ENCODE results near the gene RNF169.
"Not testable (repeated sequence)": the region's sequence is repeated elsewhere in the genome, so short reads cannot be mapped to it uniquely, and the experiment has no call there.

Gene RNF169

DNA sequence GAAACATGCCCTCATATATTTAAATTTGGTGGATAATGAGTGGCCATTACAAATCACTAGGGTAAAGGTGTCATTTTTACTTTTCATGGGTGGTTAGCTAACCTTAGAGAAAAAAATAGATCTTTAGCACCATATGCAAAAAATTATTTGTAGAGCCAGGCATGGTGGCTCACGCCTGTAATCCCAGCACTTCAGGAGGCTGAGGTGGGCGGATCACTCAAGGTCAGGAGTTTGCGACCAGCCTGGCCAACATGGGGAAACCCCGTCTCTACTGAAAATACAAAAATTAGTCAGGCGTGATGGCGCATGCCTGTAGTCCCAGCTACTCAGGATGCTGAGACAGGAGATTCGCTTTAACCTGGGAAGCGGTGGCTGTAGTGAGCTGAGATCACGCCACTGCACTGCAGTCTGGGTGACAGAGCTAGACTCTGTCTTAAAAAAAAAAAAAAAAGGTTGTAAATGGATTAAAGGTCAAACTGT, 19.6 kb downstream of the RNF169 start:
- in situ Hi-C loops (cut with MboI; ENCODE audit: low sequenced_read_pairs) = not testable (repeated sequence)

DNA sequence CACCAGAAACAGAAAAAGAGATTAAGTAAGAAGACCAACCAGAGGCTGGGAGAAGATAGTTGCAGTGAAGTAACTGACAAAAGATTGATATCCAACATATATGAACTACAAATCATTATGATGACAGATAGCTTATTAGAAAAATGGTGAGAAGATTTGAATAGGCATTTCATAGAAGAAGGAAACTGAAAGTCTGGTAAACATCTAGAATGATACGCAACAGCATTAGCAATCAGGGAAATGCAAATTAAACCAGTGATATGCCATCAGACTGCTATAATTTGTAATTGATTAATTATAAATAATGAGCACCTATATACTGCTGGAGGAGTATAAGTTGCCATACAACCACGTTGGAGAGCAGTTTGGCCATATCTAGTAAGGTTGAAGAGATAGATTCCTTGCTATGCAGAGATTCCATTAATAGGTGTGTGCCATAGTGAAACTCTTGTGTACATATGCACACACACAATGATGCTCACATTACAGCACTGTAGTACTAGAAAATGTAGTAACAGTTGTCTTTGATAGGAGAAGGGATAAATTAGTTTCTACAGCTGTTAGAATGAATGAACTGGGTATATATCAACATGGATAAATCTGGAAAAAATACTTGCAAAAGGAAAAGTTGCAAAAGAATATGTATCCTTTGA, 20.5 kb downstream of the RNF169 start:
- in situ Hi-C loops (cut with MboI; ENCODE audit: low sequenced_read_pairs) = no loop called here

- in situ Hi-C loops (cut with MboI; ENCODE audit: low sequenced_read_pairs) = no loop called here
These were observed 21.8 kb downstream of the RNF169 start for GRCh38 chr11:74770456-74770855.

DNA sequence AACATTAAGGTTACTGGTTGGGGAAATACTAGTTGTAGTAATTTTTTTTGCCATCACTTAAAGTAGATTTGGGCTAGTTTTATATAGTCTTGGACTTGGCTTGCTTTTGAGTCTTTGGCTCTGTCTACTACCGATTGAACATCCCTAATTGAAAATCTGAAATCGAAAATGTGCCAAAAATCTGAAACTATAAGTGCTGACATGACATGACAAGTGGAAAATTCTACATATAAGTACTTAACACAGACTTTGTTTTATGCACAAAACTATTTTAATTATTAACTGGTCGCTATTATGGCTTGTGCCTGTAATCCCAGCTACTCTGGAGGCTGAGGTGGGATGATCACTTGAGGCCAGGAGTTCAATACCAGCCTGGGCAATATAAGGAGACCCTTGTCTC, 22.5 kb downstream of the RNF169 start:
- in situ Hi-C loops (cut with MboI; ENCODE audit: low sequenced_read_pairs) = no loop called here

- in situ Hi-C loops (cut with MboI; ENCODE audit: low sequenced_read_pairs) = no loop called here
These were observed 24.8 kb downstream of the RNF169 start for GRCh38 chr11:74773476-74773875.

- in situ Hi-C loops (cut with MboI; ENCODE audit: low sequenced_read_pairs) = no loop called here
These were observed 27.1 kb downstream of the RNF169 start for GRCh38 chr11:74775762-74776161.

GRCh38 chr11:74776546-74776945, 27.9 kb downstream of the RNF169 start:
- in situ Hi-C loops (cut with MboI; ENCODE audit: low sequenced_read_pairs) = no loop called here

DNA sequence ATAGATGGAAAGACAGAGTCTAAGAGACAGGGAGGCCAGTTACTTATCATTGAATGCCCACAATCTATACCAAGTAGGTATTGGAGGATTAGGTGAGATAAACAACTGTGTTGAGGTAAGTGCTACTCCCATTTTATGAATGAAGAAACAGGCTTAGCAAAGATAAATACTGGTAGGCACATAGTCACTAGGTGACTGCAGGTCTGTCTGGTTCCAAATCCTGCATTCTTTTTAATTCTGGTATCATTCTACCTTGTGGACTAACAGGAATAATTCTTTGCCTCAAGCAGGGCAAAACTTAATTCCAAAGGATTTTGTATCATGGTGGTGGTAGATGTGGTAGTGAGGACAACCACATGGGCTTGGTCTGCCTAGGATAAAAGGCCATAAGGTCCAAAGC, 28.4 kb downstream of the RNF169 start:
- in situ Hi-C loops (cut with MboI; ENCODE audit: low sequenced_read_pairs) = no loop called here

GRCh38 chr11:74777877-74778276, 29.2 kb downstream of the RNF169 start:
- in situ Hi-C loops (cut with MboI; ENCODE audit: low sequenced_read_pairs) = no loop called here

- in situ Hi-C loops (cut with MboI; ENCODE audit: low sequenced_read_pairs) = no loop called here
These were observed 29.9 kb downstream of the RNF169 start for GRCh38 chr11:74778581-74778980.

GRCh38 chr11:74780248-74781005, 31.8 kb downstream of the RNF169 start:
- in situ Hi-C loops (cut with MboI; ENCODE audit: low sequenced_read_pairs) = no loop called here

GRCh38 chr11:74783241-74783871, 34.7 kb downstream of the RNF169 start:
- in situ Hi-C loops (cut with MboI; ENCODE audit: low sequenced_read_pairs) = no loop called here

DNA sequence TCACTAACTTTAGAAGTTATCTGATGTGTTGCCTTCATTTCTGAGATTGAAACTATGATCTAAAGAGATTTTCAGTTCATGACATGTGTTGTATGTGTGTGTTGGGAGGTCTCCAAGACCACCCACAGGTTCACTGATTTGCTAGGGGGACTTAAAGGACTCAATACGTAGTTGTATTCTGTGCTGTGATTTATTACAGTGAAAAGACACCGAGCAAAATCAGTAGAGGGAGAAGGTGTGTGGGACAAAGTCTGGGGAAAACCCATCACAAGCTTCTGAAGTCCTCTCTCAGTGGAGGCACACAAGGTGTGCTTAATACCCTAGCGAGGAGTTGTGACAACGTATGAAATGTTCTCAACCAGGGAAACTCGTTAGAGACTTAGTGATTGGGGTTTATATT, 35.6 kb downstream of the RNF169 start:
- in situ Hi-C loops (cut with MboI; ENCODE audit: low sequenced_read_pairs) = no loop called here

- in situ Hi-C loops (cut with MboI; ENCODE audit: low sequenced_read_pairs) = no loop called here
These were observed 36.1 kb downstream of the RNF169 start for GRCh38 chr11:74784726-74785125.

DNA sequence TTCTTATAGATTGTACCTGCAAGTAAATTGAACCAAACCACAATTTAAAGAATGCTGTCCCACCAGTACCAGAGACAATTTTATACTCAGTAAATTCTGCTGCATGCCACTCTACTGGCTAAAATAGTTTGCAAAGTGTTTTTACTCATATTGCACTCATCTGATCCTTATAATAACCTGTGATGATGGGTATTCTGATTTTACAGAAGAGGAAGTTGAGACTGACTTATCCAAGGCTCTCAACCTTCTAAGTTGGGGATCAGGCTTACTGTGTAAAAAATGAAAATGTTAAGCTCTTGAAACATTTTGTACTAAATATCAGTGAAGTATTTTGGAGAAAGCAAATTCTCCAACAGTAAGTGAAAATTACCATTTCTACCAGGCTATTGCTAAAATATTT, 37.9 kb downstream of the RNF169 start:
- in situ Hi-C loops (cut with MboI; ENCODE audit: low sequenced_read_pairs) = no loop called here

GRCh38 chr11:74791333-74792100, 42.9 kb downstream of the RNF169 start:
- in situ Hi-C loops (cut with MboI; ENCODE audit: low sequenced_read_pairs) = no loop called here

DNA sequence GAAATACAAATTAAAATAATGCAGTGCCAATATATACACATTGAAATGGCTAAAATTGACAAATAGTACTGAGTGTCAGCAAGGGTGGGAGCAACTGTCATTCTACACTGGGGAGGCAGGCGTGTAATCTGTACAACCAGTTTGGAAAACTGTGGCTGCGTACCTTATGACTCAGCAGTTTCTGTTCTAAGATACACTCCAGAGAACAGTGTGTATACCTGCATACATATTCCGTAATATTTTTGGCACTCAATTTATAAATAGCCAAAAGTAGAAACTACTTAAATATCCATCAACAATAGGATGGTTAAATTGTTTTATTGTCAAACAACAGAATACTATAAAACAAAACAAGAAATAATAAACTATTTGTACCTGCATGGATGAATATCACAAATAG, 57.6 kb downstream of the RNF169 start:
- in situ Hi-C loops (cut with MboI; ENCODE audit: low sequenced_read_pairs) = no loop called here

DNA sequence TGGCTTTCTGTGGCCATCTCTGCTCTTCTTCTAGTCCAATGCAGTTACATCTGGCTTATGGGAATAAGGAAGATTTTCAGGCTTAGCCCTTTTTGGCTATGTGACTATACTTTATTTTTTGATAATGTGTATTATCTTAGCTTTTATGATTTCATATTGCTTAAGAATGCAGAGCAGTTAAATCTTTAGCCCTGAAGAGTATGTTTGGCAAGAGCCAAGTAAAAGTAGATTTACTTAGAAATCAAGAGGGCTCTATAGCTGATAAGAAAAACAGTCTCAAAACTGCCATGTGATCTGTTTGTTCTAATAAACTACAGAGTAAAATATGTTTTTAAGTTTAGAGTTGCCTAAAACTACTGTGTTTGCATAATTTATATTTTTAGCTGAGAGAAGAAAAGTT, 61.2 kb downstream of the RNF169 start:
- in situ Hi-C loops (cut with MboI; ENCODE audit: low sequenced_read_pairs) = no loop called here

GRCh38 chr11:74815966-74816365, 67.3 kb downstream of the RNF169 start:
- in situ Hi-C loops (cut with MboI; ENCODE audit: low sequenced_read_pairs) = no loop called here

DNA sequence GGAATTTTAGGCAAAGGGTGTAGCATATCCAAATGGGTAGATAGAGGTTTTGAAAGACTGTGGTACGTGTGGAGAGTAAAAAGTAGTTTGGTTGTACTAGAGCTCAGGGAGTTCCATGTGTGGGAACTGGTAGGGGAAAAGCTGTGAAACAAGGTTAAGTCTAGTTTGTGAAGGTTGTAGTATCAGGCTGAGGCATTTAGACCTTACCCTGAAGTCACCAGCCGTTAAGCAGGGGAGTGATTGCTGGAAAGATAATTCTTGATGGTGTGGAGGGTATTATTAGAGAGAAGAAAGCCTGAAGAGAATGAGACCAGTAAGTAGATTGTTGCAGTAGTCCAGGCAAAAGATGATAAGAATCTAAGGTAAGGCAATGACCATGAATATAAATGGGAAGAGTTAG, 68.0 kb downstream of the RNF169 start:
- in situ Hi-C loops (cut with MboI; ENCODE audit: low sequenced_read_pairs) = no loop called here

DNA sequence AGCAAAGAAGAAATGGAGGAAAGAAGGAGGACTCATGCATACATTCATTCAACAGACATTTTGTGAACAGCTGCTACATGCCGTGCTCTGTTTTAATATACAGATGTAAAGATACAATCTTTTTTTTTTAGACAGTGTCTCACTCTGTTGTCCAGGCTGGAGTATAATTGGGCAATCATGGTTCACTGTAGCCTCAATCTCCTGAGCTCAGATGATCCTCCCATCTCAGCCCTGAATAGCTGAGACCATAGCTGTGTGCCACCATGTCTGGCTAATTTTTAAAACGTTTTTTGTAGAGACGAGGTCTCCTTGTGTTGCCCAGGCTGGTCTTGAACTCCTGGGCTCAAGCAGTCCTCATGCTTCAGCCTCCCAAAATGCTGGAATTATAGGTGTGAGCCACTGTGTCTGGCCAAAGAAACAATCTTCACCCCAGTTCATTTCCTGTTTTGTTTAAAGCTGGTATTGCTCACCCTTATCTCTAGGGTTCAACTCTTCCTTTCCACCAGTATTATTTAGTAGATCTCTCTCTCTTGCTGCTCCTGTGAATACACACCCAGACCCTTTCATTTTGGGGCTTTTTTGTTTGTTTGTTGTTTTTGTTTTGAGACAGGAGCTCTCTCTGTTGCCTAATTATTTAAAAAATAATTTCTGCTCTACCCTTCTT, 69.8 kb downstream of the RNF169 start:
- in situ Hi-C loops (cut with MboI; ENCODE audit: low sequenced_read_pairs) = no loop called here
